GM23248 (cell line): ENCODE measurements around the gene HUS1.

Source experiments
- EZH2 ChIP-seq: fragments of 200-600 bp; sonication (generic); IDR thresholded peaks from 2 replicates; pipeline ENCODE4 v1.6.1; 2018; ENCODE audit warnings: antibody characterized with exemption, mild to moderate bottlenecking; ENCODE audit not compliant: insufficient read depth, poor library complexity, severe bottlenecking
- EZH2phosphoT487 ChIP-seq: fragments of 200-600 bp; sonication (generic); IDR thresholded peaks from 2 replicates; pipeline ENCODE4 v1.6.1; 2018; ENCODE audit warnings: antibody characterized with exemption, moderate library complexity, mild to moderate bottlenecking, low read depth; ENCODE audit not compliant: insufficient read depth

DNA sequence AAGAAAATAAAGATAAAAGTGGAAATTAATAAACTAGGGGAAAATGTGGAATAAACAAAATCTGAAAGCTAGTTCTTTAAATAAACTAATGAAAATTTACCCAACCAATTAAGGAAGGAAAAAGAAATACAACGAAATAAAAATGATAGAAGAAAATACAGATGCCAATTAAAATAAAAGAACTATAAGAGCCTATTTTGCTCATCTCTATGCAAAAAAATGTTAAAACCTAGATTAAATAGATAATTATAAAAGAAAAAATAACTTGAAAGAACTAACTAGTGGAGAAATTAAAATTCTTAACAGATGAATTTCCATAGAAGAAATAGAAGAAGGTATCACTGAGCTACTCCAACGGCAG, 63.8 kb downstream of the HUS1 start:
- no peak for TF ChIP-seq EZH2phosphoT487
- TF ChIP-seq EZH2 = no peak
